OCI-M2 (cell line): ENCODE data around the gene GTF2A2.
"Not testable (repeated sequence)": the region's sequence is repeated elsewhere in the genome, so short reads cannot be mapped to it uniquely, and the experiment has no call there.

ENCODE experiments used
- DNase-seq: peaks from one replicate; lab custom pipeline; 2025; ENCODE audit not compliant: unreplicated experiment; lab: John Stamatoyannopoulos, UW

Gene GTF2A2

GRCh38 chr15:59674361-59674877 is 17.1 kb upstream of the GTF2A2 start:
- DNase-seq: no peak

GRCh38 chr15:59668556-59668955 is 11.2 kb upstream of the GTF2A2 start:
- no peak for DNase-seq

- DNase-seq: no peak
Measured at GRCh38 chr15:59662260-59662659, 4.9 kb upstream of the GTF2A2 start.

GRCh38 chr15:59659366-59659765 is 2.1 kb upstream of the GTF2A2 start:
- DNase-seq: no peak

GRCh38 chr15:59657635-59658125 is 365 bp upstream of the GTF2A2 start:
- DNase-seq: no peak

- no peak for DNase-seq
Measured at GRCh38 chr15:59654046-59654445, 3.3 kb downstream of the GTF2A2 start.

- no peak for DNase-seq
Measured at GRCh38 chr15:59649603-59650002, 7.7 kb downstream of the GTF2A2 start.

- no peak for DNase-seq
Measured at GRCh38 chr15:59647085-59647484, 10.2 kb downstream of the GTF2A2 start.

GRCh38 chr15:59646277-59646676 is 11.0 kb downstream of the GTF2A2 start:
- DNase-seq: no peak

- DNase-seq: not testable (repeated sequence)
Measured at GRCh38 chr15:59645812-59646211, 11.5 kb downstream of the GTF2A2 start.

GRCh38 chr15:59644756-59645155 is 12.6 kb downstream of the GTF2A2 start:
- DNase-seq: no peak

- DNase-seq: no peak
Measured at GRCh38 chr15:59642351-59642750, 15.0 kb downstream of the GTF2A2 start.

- DNase-seq: not testable (repeated sequence)
Measured at GRCh38 chr15:59637507-59637906, 19.8 kb downstream of the GTF2A2 start.

GRCh38 chr15:59636184-59636583 is 21.1 kb downstream of the GTF2A2 start:
- no peak for DNase-seq

- DNase-seq: no peak
Measured at GRCh38 chr15:59632714-59633113, 24.6 kb downstream of the GTF2A2 start.

- no peak for DNase-seq
Measured at GRCh38 chr15:59622289-59622688, 35.0 kb downstream of the GTF2A2 start.

- DNase-seq: no peak
Measured at GRCh38 chr15:59618406-59618805, 38.9 kb downstream of the GTF2A2 start.

- no peak for DNase-seq
Measured at GRCh38 chr15:59616379-59616778, 40.9 kb downstream of the GTF2A2 start.

GRCh38 chr15:59615661-59616060 is 41.7 kb downstream of the GTF2A2 start:
- no peak for DNase-seq

GRCh38 chr15:59614153-59614552 is 43.2 kb downstream of the GTF2A2 start:
- no peak for DNase-seq

GRCh38 chr15:59611276-59612260 is 45.7 kb downstream of the GTF2A2 start, which contains the start of gene GCNT3:
Gene GCNT3 (plus strand): TSS chr15:59611783. CDS start chr15:59618239, 6,456 bp downstream.
- DNase-seq: no peak
